ENCODE measurements around the gene FOXO4.

Gene FOXO4

DNA sequence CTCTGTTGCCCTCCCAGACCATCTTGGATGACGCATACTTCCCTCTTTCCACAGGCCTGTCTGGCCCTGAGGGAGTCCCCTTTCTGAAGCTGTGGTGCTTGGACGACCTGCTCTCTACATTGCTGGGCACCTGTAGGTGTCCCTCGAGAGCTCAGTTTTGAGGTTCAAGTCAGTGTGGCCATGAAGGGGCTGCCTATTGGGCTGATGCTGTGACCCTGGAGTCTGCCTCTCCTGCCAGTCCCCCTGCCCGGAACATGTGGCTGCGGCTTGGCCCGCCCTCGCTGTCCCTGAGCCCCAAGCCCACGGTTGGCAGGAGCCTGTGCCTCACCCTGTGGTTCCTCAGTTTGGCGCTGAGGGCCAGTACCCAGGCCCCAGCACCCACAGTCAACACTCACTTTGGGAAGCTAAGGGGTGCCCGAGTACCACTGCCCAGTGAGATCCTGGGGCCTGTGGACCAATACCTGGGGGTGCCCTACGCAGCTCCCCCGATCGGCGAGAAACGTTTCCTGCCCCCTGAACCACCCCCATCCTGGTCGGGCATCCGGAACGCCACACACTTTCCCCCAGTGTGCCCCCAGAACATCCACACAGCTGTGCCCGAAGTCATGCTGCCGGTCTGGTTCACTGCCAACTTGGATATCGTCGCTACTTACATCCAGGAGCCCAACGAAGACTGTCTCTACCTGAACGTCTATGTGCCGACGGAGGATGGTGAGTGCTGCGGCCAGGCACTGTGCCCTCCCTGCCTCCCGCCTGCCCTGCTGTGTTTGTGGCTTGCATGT lies 52.0 kb downstream of the FOXO4 start:
- DNase-seq: no peak

DNA sequence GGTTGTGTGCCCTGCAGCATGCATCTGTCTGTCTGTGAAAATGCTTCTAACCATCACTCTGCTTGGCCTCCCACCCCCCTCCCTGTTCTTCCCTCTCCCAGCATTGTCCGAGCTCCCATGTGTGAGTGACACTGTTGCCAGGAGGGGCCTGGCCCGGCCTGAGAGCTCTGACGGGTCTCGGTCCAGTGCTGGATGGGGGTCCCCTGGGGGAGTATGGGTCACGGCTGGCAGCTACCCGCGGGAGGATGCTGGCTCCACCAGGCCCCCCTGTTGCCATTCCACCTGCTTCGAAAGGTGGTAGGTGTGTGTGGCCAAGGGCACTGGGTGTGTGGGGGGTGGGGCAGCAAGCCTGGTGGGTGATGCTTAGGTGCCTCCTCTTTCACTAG lies 52.6 kb downstream of the FOXO4 start:
- DNase-seq: no peak

DNA sequence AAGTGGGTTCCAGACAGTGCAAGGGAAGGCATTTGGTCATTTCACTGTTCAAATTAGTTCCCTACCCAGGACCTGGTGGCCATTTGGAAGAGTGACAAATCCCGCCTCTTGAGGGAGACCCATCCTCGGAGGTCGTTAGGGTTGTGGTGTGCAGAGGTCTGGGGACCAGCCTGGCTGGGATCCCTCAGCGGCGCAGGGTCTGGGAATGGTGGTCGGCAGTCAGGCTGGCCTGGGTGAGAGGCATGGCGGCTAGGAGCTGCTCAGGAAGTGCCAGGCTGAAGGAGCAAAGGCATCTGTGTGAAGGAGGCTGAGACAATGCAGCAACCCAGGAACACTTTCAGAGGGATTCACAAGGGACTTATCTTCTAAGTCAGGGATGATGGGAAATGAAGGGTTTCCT lies 55.7 kb downstream of the FOXO4 start:
- DNase-seq: no peak
